Rectal smooth muscle tissue (tissue), 1 donor: ENCODE data around the gene CHRNE.

Source experiments
- H3K27ac ChIP-seq: one replicate; pipeline ENCODE4 v1.7.0; 2013; ENCODE audit warnings: low read depth, low read length, inconsistent platforms
- H3K27me3 ChIP-seq: one replicate; pipeline ENCODE4 v1.7.0; 2013; ENCODE audit warnings: low read length; ENCODE audit not compliant: control insufficient read depth, insufficient read depth
- H3K36me3 ChIP-seq: one replicate; pipeline ENCODE4 v1.7.0; 2013; ENCODE audit warnings: low read length; ENCODE audit not compliant: control insufficient read depth, insufficient read depth
- H3K4me1 ChIP-seq: one replicate; pipeline ENCODE4 v1.7.0; 2013; ENCODE audit warnings: low read length; ENCODE audit not compliant: control insufficient read depth, insufficient read depth
- H3K4me3 ChIP-seq: one replicate; pipeline ENCODE4 v1.7.0; 2013; ENCODE audit warnings: low read length
- H3K9ac ChIP-seq: one replicate; pipeline ENCODE4 v1.7.0; 2013; ENCODE audit warnings: low read length

CHRNE gene

DNA sequence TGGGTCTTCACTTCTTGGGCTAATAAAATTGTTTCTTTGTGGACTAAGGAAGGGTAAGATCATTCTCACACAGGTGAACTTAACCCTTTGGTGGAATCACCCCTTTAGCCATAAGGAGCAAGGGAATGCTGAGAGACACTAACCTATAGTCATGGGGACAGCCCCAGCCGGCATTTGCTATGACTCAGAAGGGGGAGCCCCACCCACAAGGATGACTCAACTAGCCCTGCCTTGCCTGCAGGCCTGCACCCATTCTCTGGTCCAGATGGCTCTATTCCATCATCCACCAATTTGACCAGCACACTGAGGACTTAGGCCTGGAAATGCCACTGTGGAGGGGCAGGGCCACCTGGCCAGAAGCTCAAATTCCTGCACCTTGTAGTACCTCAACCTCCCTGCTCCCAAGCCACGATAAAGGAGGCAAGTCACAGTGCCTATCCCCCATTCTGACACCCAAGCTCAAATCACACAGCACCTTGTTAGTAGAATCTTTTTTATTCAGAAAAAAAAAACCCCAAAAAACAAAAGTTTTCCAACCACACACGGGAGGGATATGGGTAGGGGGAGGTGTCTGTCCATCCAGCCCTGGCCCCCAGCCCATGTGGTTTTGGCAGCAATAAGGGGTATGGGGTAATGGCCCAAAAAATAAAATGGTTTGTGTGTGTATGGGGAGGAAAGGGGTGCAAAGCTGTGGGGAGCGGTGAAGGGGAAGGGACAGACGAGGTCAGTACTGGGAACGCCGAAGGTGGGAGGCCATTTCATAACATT lies 42.5 kb upstream of the CHRNE start:
- Histone ChIP-seq H3K4me1 (peaks cover 26% of the 10 kb centered on the region), H3K4me3 (peak overlapping the region; percentile 54), H3K27ac (peak overlapping the region; percentile 99), H3K9ac (peak overlapping the region; percentile 39), H3K27me3 (no peaks in the 10 kb centered on the region), H3K36me3 (peaks cover 35% of the 10 kb centered on the region)

DNA sequence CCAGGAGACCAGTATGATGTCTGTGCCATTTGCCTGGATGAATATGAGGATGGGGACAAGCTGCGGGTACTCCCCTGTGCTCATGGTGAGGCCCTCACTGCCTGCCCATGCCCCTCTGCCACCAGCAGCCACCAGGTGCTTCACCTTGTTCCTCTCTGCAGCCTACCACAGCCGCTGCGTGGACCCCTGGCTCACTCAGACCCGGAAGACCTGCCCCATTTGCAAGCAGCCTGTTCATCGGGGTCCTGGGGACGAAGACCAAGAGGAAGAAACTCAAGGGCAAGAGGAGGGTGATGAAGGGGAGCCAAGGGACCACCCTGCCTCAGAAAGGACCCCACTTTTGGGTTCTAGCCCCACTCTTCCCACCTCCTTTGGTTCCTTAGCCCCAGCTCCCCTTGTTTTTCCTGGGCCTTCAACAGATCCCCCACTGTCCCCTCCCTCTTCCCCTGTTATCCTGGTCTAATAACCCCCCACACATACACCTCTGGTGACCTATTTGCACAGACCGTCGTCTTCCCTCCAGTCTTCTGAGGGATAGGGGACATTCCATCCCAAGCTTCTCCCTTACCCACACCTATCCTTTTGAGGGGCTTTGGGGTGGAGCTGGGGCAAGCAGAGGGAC lies 41.8 kb upstream of the CHRNE start:
- Histone ChIP-seq H3K27me3 (no peaks in the 10 kb centered on the region), H3K4me1 (peaks cover 26% of the 10 kb centered on the region), H3K4me3 (no peak overlapping the region), H3K9ac (peak overlapping the region; percentile 4), H3K36me3 (peaks cover 35% of the 10 kb centered on the region), H3K27ac (peak overlapping the region; percentile 99)

DNA sequence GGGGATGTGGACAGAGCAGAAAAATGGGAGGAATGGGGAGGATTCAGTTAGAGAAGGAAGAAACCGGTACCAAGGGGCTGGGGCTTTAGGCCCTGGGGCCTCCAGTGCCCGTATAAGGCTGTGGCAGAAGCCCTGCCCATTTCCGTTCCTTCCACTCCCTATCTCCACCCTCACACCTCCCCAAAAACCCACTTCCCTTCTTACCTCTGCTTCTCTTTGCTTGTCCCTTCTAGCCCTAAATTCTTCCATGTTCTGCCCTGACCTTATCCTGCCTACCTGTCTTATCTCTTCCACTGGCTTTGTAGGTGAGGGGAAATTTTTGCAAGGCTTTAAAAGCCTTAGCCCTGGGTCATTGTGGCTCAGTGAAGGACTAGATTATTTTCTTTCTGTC lies 41.3 kb upstream of the CHRNE start:
- no peak overlapping the region for H3K4me3 ChIP-seq
- H3K27me3 ChIP-seq = no peaks in the 10 kb centered on the region
- H3K27ac ChIP-seq = peak overlapping the region; percentile 34
- peaks cover 35% of the 10 kb centered on the region for H3K36me3 ChIP-seq
- H3K4me1 ChIP-seq = peaks cover 27% of the 10 kb centered on the region
- H3K9ac ChIP-seq = no peak overlapping the region

DNA sequence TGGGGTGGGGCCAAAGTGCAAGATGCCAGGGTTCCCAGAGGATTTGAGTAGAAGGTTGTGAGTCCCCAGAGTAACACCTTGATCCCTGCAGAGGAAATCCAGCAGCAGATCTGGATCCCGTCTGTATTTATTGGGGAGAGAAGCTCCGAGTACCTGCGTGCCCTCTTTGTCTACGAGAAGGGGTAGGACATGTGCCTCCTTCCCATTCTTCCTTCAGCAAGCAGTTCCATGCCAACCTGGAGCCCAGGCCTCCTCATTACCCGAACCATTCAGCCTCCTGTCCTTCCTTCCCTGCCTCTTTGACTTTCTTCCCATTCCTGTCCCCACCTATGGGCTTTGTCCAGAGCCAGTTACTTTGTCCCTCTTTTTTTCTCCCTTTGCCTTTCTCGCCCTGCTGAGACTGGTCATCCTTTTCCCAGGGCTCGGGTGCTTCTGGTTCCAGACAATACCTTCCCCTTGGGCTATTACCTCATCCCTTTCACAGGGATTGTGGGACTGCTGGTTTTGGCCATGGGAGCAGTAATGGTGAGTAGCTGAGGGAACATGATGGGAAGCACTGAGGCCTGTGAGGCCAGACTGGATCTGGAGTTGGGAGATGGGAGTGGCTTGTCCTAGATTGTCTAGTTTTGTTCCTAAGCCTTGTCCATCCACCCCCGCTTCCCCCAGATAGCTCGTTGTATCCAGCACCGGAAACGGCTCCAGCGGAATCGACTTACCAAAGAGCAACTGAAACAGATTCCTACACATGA lies 40.0 kb upstream of the CHRNE start:
- Histone ChIP-seq H3K27me3 (no peaks in the 10 kb centered on the region), H3K27ac (no peak overlapping the region), H3K9ac (no peak overlapping the region), H3K4me3 (no peak overlapping the region), H3K4me1 (peaks cover 36% of the 10 kb centered on the region), H3K36me3 (peaks cover 39% of the 10 kb centered on the region)

DNA sequence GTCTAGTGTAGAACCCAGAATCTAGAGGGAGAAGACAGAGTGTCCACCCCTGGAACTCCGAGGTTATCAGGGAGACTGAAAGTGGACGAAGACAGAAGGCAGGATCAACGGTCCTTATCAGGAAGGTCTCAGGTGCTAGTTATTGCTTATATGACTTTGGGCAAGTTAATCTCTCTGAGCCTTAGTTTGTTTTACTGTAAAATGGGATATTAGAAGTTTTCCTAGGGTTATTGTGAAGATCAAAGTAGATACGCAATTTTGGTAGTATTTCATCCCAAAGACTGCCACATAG lies 38.4 kb upstream of the CHRNE start:
- H3K9ac ChIP-seq = no peak overlapping the region
- H3K36me3 ChIP-seq = peaks cover 48% of the 10 kb centered on the region
- H3K4me3 ChIP-seq = peak overlapping the region; percentile 79
- H3K4me1 ChIP-seq = peaks cover 32% of the 10 kb centered on the region
- peak overlapping the region; percentile 94 for H3K27ac ChIP-seq
- no peaks in the 10 kb centered on the region for H3K27me3 ChIP-seq

DNA sequence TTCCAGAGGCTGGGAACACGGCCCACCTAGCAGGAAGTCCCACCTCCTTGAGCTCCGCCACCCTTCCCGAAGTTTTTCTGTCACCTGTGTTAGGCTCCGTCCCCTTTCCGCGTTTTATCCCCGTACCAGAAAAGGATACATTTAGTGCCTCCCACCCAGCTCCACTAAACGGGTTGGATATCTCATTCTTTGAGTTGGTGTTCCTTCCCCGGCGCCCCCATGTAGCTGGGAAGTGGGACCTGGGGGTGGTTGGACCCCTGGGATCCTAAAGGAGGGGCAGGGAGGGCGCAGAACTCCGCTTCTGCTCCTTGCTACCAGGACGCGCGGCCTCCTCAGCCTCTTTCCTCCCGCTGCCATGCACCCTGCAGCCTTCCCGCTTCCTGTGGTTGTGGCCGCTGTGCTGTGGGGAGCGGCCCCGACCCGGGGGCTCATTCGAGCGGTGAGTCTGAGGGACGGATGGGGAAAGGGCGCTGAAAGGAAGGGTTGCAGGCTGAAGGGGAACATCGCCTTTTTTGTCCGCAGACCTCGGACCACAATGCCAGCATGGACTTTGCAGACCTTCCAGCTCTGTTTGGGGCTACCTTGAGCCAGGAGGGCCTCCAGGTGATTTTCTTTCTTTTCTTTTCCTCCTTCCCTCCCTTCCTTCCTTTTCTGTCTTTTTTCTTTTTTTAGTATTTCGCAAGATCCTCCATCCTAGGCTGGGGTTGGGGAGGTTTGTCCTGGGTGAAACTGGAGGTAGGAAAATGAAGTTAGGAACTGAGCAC lies 37.8 kb upstream of the CHRNE start:
- Histone ChIP-seq H3K27me3 (no peaks in the 10 kb centered on the region), H3K4me1 (peaks cover 27% of the 10 kb centered on the region), H3K9ac (peak overlapping the region; percentile 87), H3K4me3 (peak overlapping the region; percentile 79), H3K27ac (peak overlapping the region; percentile 94), H3K36me3 (peaks cover 46% of the 10 kb centered on the region)

DNA sequence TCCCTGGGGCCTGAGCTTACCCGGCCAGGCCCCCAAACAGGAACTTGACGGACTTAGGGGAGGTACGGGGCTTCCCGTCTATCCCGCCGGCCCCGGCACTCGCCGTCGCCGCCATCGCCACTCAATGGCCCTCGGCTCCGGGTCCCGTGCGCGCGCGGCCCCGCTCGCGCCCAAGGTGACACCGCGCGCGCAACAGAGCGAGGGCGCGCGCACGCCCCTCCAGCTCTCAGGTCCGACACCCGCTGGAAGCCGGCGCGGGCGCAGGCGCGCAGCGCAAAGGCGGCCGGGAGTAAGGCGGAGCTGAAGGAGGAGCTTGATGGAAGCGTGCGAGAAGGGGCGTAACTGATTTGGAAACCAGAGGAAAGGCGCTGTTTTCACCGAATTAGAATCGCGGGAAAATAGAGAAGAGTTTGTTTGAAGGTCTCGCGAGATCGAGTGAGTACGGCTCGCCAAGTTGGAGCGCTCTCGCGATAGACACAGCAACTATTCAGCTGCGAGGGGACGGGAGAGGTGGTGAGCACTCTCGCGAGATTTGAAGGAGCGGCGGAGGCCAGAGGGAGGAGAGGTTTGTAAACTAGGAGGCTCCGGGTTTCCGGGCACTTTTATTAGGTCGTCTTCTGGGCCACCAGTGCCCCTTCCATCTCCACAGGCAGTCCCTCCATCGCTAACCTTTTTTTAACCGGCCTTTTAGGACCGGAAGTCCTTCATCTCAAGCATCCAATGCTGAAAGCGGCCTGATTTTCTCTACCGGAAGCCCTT lies 37.1 kb upstream of the CHRNE start, which contains the start of the genes RNF167 and SLC25A11:
RNF167 (plus strand) TSS at position 473 of the 759 bp plus-strand sequence. CDS start 642 bp downstream, outside the sequence.
SLC25A11 (minus strand) TSS at position 251 of the 759 bp plus-strand sequence; CDS start at position 115, 136 bp downstream.
- Histone ChIP-seq H3K4me3 (peak within 1 kb of the TSS; percentile 79), H3K27me3 (no peaks in the 10 kb centered on the region), H3K36me3 (peaks cover 38% of the 10 kb centered on the region), H3K9ac (peak within 1 kb of the TSS; percentile 87), H3K27ac (peak within 1 kb of the TSS; percentile 94), H3K4me1 (peaks cover 19% of the 10 kb centered on the region)

DNA sequence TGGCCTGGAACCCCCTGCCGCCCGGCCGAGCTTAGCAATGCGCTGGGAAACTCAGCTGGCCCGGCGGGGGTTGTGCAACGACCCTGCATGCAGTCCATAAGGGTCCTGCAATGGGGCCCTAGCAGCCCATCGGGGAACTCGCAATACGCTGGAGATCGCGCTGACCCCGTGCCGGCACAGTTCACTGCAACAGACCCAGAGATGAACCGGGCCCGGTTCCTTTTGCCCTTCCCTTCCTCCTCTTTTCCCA lies 36.6 kb upstream of the CHRNE start:
- Histone ChIP-seq H3K27me3 (no peaks in the 10 kb centered on the region), H3K27ac (peak overlapping the region; percentile 94), H3K4me1 (peaks cover 18% of the 10 kb centered on the region), H3K4me3 (peak overlapping the region; percentile 79), H3K9ac (peak overlapping the region; percentile 25), H3K36me3 (peaks cover 34% of the 10 kb centered on the region)

DNA sequence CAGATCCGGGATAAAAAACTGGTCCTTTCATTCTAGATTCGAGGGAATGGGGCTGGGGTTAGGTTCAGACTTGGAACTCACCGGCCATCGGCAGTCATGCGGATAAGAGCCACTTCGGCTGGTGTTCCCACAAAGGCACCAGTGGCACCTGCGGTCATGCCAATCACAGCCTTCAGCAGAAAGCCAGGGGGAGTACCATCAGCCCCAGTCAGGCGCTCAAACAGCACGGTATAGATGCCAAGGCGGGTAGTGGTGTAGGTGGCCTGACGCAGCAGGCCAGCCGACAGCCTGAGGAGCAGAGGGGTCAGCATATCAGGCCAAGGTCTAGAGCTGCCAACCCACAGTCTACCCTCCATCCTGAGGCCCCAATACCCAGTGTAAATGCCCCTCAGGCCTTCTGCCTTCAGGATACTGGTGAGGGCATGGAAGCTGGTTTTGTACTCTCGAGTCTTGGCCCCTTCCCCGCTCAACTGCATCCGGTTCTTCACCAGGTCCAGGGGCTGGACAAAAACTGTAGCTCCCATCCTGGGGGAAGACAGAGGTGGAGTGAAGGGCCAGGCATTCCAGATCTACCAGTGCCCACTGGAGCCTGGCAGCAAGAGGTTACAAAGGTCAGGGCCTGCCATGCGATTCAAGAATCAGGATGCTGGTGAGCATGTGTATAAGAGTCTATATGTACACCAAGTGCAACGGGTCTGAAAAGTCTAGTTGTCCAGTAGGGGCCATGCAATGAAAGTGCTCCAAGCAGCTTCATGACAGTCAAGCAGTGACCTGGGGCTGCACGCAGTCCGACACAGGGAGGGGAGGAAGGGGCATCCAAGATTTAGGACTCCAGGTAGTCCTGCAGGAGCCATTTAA lies 36.0 kb upstream of the CHRNE start:
- Histone ChIP-seq H3K4me1 (peaks cover 21% of the 10 kb centered on the region), H3K9ac (peak overlapping the region; percentile 25), H3K27me3 (no peaks in the 10 kb centered on the region), H3K4me3 (peak overlapping the region; percentile 79), H3K27ac (peak overlapping the region; percentile 94), H3K36me3 (peaks cover 28% of the 10 kb centered on the region)

DNA sequence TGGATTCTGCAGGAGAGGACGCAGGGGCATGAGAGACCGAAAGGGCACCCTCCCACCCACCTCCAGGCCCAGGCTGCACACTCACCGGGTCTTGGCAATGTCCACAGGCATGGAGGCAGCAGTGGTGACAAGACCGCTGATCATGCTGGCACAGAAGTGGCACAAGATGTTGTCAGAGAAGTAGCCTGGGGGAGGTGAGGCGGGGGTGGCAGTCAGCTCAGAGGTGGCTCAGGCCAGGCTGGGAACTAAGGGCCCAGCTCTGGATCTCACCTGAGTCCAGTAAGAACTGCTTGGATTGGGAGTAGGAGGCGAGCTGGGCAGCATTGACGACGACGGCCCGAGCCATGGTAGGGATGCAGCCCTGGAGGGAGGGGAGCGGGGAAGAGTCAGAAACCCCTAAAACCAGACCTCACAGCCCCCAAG lies 35.2 kb upstream of the CHRNE start:
- Histone ChIP-seq H3K4me1 (peaks cover 22% of the 10 kb centered on the region), H3K9ac (no peak overlapping the region), H3K27me3 (no peaks in the 10 kb centered on the region), H3K36me3 (peaks cover 24% of the 10 kb centered on the region), H3K27ac (no peak overlapping the region), H3K4me3 (no peak overlapping the region)

DNA sequence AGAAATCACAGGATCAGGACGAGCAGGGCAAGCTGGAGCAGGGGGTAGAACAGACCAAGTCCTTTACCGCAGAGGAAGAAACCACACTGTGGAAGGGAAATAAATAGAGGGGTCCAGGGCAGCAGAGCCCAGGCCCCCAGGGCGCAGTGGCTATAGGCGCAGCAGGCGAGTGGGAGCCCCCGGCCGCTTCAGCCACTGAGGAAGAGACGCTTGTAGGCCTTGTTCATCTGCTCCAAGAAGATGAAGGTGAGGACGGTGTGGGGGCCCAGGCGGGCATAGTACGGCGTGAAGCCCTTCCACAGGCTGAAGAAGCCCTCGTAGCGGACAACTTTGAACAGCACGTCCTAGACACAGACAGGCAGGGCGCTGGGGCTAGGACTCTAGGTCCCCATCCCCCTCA lies 34.7 kb upstream of the CHRNE start:
- peaks cover 22% of the 10 kb centered on the region for H3K4me1 ChIP-seq
- no peak overlapping the region for H3K4me3 ChIP-seq
- no peaks in the 10 kb centered on the region for H3K27me3 ChIP-seq
- H3K36me3 ChIP-seq = peaks cover 18% of the 10 kb centered on the region
- H3K9ac ChIP-seq = no peak overlapping the region
- H3K27ac ChIP-seq = no peak overlapping the region
